Heart right ventricle (tissue), 16 donors: ENCODE data around the gene GLOD4. TPM values are rescaled to one million over a fixed set of nuclear protein-coding genes. Genes with fewer than 3 reads are reported as not detected.
"Not testable (repeated sequence)": the region's sequence is repeated elsewhere in the genome, so short reads cannot be mapped to it uniquely, and the experiment has no call there.

Experiments
- ATAC-seq, 8 donors: fragments of 200-7000 bp; cut with Tn5 transposase; one replicate each; pipeline ENCODE4 v1.9.1; 2020; ENCODE audit warnings: mild to moderate bottlenecking in 8 of 8, moderate library complexity in 8 of 8, moderate number of reproducible peaks in 1 of 8
- DNase-seq, 2 donors: peaks; one replicate each; pipeline ENCODE4 v3.0.0-alpha.2; 2020
- H3K27ac ChIP-seq, 10 donors: fragments of 200-600 bp; sonication (generic) in 2 of 10; one replicate each; pipeline versions ENCODE4 v1.5.0 to v1.8.0; 2020 to 2022; ENCODE audit warnings: mild to moderate bottlenecking in 3 of 10
- H3K27me3 ChIP-seq, 7 donors: fragments of 200-600 bp; one replicate each; pipeline ENCODE4 v1.8.0; 2021 to 2022; ENCODE audit warnings: mild to moderate bottlenecking in 2 of 7
- H3K36me3 ChIP-seq, 9 donors: fragments of 200-600 bp; sonication (generic) in 1 of 9; one replicate each; pipeline versions ENCODE4 v1.5.0 to v1.8.0; 2020 to 2022; ENCODE audit warnings: mild to moderate bottlenecking in 2 of 9
- H3K4me1 ChIP-seq, 9 donors: fragments of 200-600 bp; sonication (generic) in 1 of 9; one replicate each; pipeline versions ENCODE4 v1.5.0 to v1.8.0; 2020 to 2022; ENCODE audit warnings: mild to moderate bottlenecking in 4 of 9
- H3K4me3 ChIP-seq, 10 donors: fragments of 200-600 bp; sonication (generic) in 2 of 10; one replicate each; pipeline versions ENCODE4 v1.5.0 to v1.8.0; 2020 to 2022; ENCODE audit warnings: mild to moderate bottlenecking in 7 of 10, moderate library complexity in 2 of 10
- H3K9me3 ChIP-seq, 11 donors: fragments of 200-600 bp in 10 of 11; sonication (generic) in 2 of 11; one replicate each; pipeline versions ENCODE4 v1.5.0 to v1.8.0; 2013 to 2022; ENCODE audit warnings: mild to moderate bottlenecking in 2 of 11, control low read depth in 1 of 11, moderate library complexity in 1 of 11
- WGBS, 2 donors: extraction: QIAGEN DNeasy Blood & Tissue Kit; methylation state at CpG; one replicate each; pipeline ENCODE4 v1.1.7; 2013; ENCODE audit warnings: inconsistent platforms in 1 of 2; 5-methylcytosine and 5-hydroxymethylcytosine counted together
- intact Hi-C, 10 donors: fragments of 100-400 bp; cut with DNase I; formaldehyde crosslinking; loops; one replicate each; pipeline versions ENCODE4 v1.11.1 to v1.14.2; 2022
- polyA plus RNA-seq, 2 donors: library from polyadenylated mRNA; stranded (reverse); fragments of 200-250 nt; gene quantifications; one replicate each; pipeline ENCODE4 v1.2.3, GENCODE V29; 2013
- total RNA-seq, 10 donors: library from RNA; stranded (reverse); fragmentation: NEBNext Ultra II Directional in 3 of 10; extraction: Animal tissue kit (Norgen Biotek cat#: 25700) in 3 of 10; gene quantifications; one replicate each; pipeline versions ENCODE4 v1.2.1 to v1.2.4, GENCODE V29; 2021 to 2023
- TF ChIP-seq, protein P1 (sequence below), 9 donors: fragments of 200-600 bp; sonication (generic) in 2 of 9; IDR thresholded peaks; one replicate each; pipeline versions ENCODE4 v1.5.0 to v1.8.0; 2021 to 2022; ENCODE audit warnings: antibody characterized with exemption in 9 of 9, mild to moderate bottlenecking in 5 of 9, moderate library complexity in 1 of 9
- donor health status: Arrhythmogenic right ventricular cardiomyopathy.
- donor health status: ischemic (EF 13 %, LVEDD 7.1; RV severe dilation, severe dysfunction).
- donor health status: healthy with polysubstance abuse.
- donor health status: DM: no; HTN: yes; CAD: no.
- donor health status: DM: no; HTN: no; CAD: no.
- donor health status: ischemic (EF 25% LVEDD 6.9; RV normal size, moderate dysfunction).
- donor health status: ischemic (EF 25% LVEDD 5.7; RV mildly dilated, moderate dysfunction).
- donor health status: healthy.
- donor health status: DM: yes; HTN: yes; CAD: no.
- donor health status: Ischemic cardiomyopathy.
- donor health status: ischemic (EF 35%, LVEDD 5.7; RV mildly dilated, moderate dysfunction).
- donor health status: nonischemic (EF 11% LVEDD 7.7; RV severe dilation, severe dysfunction).
- donor health status: DM: yes; HTN: yes; CAD: no.
- donor health status: PGD.
- donor health status: ischemic (EF 29% LVEDD 5.4; RV normal size, mild dysfunction).
- donor health status: nonischemic (EF 23%, LVEDD 6.1; RV moderate dilation, normal function).

Gene GLOD4
- total and polyA plus RNA-seq, 12 donors = 16.5 to 47.5 (median 27.6) TPM

DNA sequence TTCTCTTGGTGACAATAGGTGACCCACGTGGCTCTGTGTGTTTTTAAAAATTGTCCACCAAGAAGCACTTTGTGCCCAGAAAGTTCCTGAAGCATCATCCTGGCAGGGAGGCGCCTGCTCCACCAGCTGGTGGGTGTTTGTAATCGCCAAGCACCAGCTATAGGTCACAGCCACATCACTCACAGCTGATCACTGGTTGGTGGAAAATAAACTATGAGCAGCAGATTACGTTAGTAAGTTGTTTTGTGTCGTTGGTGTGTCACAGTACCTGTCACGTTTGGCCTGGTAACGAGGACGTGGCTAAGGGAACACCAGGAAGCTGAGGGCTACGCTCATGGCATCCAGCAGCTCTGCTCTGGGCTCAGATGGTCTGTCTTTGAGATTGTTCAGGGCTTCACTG lies 10.2 kb upstream of the GLOD4 start:
- H3K36me3 ChIP-seq = peaks cover 0 to 55% (median 24%) of the 10 kb centered on the region in 9 donors
- no peaks in the 10 kb centered on the region for H3K9me3 ChIP-seq
- ATAC-seq (no peak), DNase-seq (no peak)
- H3K4me3 ChIP-seq = no peak overlapping the region
- H3K27ac ChIP-seq = no peak overlapping the region
- WGBS, 2 donors = 77 to 82% methylated on average over 9 of the region's 9 CpGs
- no peaks in the 10 kb centered on the region for H3K27me3 ChIP-seq
- intact Hi-C loops = loop anchor here in 8 of 10 donors (5.0 to 10.0 kb wide), 5 partner anchors 53 to 265 kb away; no protein-coding TSS in a partner anchor
- peaks cover 0 to 38% (median 15%) of the 10 kb centered on the region in 9 donors for H3K4me1 ChIP-seq
- TF ChIP-seq, protein P1, sequence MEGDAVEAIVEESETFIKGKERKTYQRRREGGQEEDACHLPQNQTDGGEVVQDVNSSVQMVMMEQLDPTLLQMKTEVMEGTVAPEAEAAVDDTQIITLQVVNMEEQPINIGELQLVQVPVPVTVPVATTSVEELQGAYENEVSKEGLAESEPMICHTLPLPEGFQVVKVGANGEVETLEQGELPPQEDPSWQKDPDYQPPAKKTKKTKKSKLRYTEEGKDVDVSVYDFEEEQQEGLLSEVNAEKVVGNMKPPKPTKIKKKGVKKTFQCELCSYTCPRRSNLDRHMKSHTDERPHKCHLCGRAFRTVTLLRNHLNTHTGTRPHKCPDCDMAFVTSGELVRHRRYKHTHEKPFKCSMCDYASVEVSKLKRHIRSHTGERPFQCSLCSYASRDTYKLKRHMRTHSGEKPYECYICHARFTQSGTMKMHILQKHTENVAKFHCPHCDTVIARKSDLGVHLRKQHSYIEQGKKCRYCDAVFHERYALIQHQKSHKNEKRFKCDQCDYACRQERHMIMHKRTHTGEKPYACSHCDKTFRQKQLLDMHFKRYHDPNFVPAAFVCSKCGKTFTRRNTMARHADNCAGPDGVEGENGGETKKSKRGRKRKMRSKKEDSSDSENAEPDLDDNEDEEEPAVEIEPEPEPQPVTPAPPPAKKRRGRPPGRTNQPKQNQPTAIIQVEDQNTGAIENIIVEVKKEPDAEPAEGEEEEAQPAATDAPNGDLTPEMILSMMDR (IDR thresholded peaks at IDR 0.05) = no peak

DNA sequence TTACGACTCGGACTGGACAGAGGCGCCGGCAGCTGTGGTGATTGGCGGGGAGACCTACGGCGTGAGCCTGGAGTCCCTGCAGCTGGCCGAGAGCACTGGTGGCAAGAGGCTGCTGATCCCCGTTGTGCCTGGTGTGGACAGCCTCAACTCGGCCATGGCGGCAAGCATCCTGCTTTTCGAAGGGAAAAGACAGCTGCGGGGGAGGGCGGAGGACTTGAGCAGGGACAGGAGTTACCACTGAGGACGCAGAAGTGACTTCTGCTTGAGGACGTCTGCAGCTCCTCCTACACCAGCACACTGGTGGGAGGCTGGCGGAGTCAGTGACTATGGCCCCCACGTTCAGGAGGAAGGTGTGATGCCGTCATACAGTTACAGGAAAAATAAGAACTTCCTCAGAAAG lies 9.7 kb upstream of the GLOD4 start:
- no peak overlapping the region for H3K4me3 ChIP-seq
- 88% methylated on average over 19 of the region's 19 CpGs for WGBS, 2 donors
- H3K27me3 ChIP-seq = no peaks in the 10 kb centered on the region
- H3K4me1 ChIP-seq = peaks cover 0 to 34% (median 15%) of the 10 kb centered on the region in 9 donors
- DNase-seq = no peak
- intact Hi-C loops = loop anchor here in 8 of 10 donors (5.0 to 10.0 kb wide), 5 partner anchors 53 to 265 kb away; no protein-coding TSS in a partner anchor
- no peak overlapping the region for H3K27ac ChIP-seq
- no peaks in the 10 kb centered on the region for H3K9me3 ChIP-seq
- no peak for ATAC-seq
- TF ChIP-seq, protein P1 (IDR thresholded peaks at IDR 0.05) = no peak
- H3K36me3 ChIP-seq = peaks cover 0 to 60% (median 28%) of the 10 kb centered on the region in 9 donors

DNA sequence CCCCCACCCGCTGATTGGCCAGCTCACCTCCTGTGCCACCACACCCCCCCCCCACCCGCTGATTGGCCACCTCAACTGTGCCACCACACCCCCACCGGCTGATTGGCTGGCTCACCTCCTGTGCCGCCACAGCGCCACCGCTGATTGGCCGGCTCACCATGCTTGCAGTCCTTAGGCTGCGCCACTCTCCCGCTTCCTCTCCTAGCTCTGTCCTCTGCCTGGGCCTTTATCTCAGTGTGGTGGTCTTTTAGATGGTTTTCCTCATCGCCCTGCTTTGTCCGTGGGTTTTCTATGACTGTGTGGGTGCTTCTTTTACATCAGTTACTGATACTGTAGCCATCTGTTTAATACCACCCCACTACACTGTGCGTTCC lies 8.8 kb upstream of the GLOD4 start:
- Histone ChIP-seq H3K4me1 (peaks cover 0 to 25% (median 15%) of the 10 kb centered on the region in 9 donors), H3K4me3 (peak overlapping the region in 5 of 10 donors; percentile 6 to 33 (median 16)), H3K36me3 (peaks cover 0 to 64% (median 28%) of the 10 kb centered on the region in 9 donors)
- H3K27ac ChIP-seq, DNase-seq, H3K27me3 ChIP-seq, H3K9me3 ChIP-seq: not testable (repeated sequence)
- intact Hi-C loops = loop anchor here in 8 of 10 donors (5.0 to 10.0 kb wide), 5 partner anchors 54 to 266 kb away; no protein-coding TSS in a partner anchor
- 52 to 70% methylated on average over 9 to 10 of the region's 12 CpGs for WGBS, 2 donors
- peak in 4 of 8 donors; percentile 2 to 68 (median 26) for ATAC-seq

- peaks cover 0 to 69% (median 28%) of the 10 kb centered on the region in 9 donors for H3K36me3 ChIP-seq
- peak; percentile 41 to 44 for DNase-seq
- 53 to 65% methylated on average over 31 to 34 of the region's 38 CpGs for WGBS, 2 donors
- not testable (repeated sequence) for H3K9me3 ChIP-seq, H3K27me3 ChIP-seq, H3K4me3 ChIP-seq
- H3K27ac ChIP-seq = peak overlapping the region in 1 of 10 donors; percentile 22
- intact Hi-C loops = loop anchor here in 8 of 10 donors (5.0 to 10.0 kb wide), 5 partner anchors 55 to 267 kb away; no protein-coding TSS in a partner anchor
- peaks cover 0 to 19% (median 9%) of the 10 kb centered on the region in 9 donors for H3K4me1 ChIP-seq
- peak; percentile 44 to 89 (median 64) for ATAC-seq
Observed at GRCh38 chr17:789931-790873, 8.1 kb upstream of the GLOD4 start.

DNA sequence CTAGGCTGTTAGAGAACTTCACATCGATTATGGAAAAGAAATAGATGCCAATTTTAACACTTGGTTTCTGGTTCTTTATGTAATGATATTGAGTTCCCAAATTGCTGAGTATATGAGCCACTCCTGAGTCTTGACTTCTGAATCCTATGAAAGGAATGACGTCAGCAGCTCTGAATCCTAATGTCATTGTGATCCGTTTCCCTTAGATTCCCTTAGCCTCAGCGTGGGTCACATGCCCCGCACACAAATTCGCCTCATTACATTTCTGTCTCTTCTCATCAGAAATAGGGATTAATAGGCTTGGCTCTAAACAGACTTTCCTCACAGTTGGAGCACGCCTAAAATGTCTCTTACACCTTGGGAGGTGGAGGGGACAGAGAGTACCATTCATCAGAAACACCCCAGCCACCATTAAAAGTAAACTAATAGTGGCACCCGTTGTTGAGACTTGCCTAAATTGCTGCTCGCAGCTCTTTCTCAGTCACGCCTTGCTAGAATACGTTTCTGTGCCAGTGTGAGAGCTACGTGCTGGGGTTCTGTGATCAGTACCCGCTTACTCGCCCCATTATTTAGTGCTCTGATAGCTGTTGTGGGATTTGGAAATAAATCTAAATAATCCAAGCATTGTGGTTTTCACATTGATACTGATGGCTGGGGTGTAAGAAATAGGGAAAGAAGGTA lies 7.2 kb upstream of the GLOD4 start:
- WGBS, 2 donors = 91 to 92% methylated on average over 14 of the region's 14 CpGs
- H3K9me3 ChIP-seq = no peaks in the 10 kb centered on the region
- H3K4me3 ChIP-seq = no peak overlapping the region
- TF ChIP-seq, protein P1 (IDR thresholded peaks at IDR 0.05) = no peak
- H3K36me3 ChIP-seq = peaks cover 0 to 77% (median 28%) of the 10 kb centered on the region in 9 donors
- DNase-seq (no peak), ATAC-seq (no peak)
- peaks cover 0 to 18% (median 1%) of the 10 kb centered on the region in 9 donors for H3K4me1 ChIP-seq
- no peaks in the 10 kb centered on the region for H3K27me3 ChIP-seq
- H3K27ac ChIP-seq = no peak overlapping the region
- intact Hi-C loops = no loop called here
